SK-N-MC (cell line): ENCODE measurements around the gene GLCE.

Experiments
- EZH2 ChIP-seq: fragments of 200-600 bp; sonication (generic); IDR thresholded peaks from one replicate; pipeline ENCODE4 v1.6.1; 2017; ENCODE audit warnings: antibody characterized with exemption
- FOXP2 ChIP-seq: optimal IDR thresholded peaks from 2 replicates; pipeline ENCODE3; 2011; ENCODE audit warnings: mild to moderate bottlenecking, moderate library complexity; ENCODE audit not compliant: insufficient read depth; ENCODE audit errors: extremely low read length, control extremely low read depth
- POLR2AphosphoS5 ChIP-seq: IDR thresholded peaks from 2 replicates; pipeline ENCODE4 v1.6.1; 2012; ENCODE audit warnings: mild to moderate bottlenecking, low read depth, low read length, borderline replicate concordance

DNA sequence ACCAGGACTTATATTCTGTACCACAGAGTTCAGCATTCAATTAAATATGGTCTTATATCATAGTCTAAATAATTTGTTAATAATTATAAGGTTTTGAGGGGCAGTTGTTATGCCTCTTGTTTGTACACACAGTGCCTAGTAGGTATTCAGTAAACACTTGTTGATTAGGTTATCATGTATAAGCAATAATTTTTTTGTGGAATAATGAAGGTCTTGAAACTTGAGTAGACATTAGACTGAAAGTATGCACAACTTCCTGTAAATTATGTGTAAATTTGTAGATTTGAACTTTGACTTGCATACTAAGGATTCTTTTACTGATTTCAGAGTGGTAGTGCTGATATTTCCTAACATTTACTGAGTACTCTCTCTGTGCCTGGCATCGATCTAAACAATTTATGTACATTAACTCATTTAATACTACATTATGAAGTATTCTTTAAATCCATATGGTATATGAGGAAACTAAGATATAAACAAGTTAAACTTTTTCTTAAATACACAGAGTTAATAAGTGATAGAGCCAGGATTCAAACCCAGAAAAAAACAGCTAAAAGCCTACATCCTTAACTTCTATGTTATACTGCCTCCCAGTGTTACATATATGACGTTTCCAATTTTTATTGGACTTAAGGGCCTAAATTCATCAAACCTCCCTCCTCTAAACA, 65.1 kb downstream of the GLCE start:
- TF ChIP-seq EZH2 (no peak), POLR2AphosphoS5 (no peak), FOXP2 (no peak)
